Left ventricle myocardium inferior (tissue), 1 donor: ENCODE data around the gene CACNG7. TPM values are rescaled to one million over a fixed set of nuclear protein-coding genes. Genes with fewer than 3 reads are reported as not detected.
A peak's percentile ranks its signal among the peaks of the same experiment; 100 is the strongest.

Source experiments
- DNase-seq: peaks from one replicate; pipeline ENCODE4 v3.0.0-alpha.2; 2020
- H3K27ac ChIP-seq: fragments of 200-600 bp; replicated peaks from 2 replicates; pipeline ENCODE4 v1.8.0; 2021
- H3K27me3 ChIP-seq: fragments of 200-600 bp; 2 replicates; pipeline ENCODE4 v1.8.0; 2021; ENCODE audit warnings: low read depth
- H3K36me3 ChIP-seq: fragments of 200-600 bp; 2 replicates; pipeline ENCODE4 v1.8.0; 2021
- H3K4me1 ChIP-seq: fragments of 200-600 bp; 2 replicates; pipeline ENCODE4 v1.8.0; 2021
- H3K4me3 ChIP-seq: fragments of 200-600 bp; 2 replicates; pipeline ENCODE4 v1.8.0; 2021; ENCODE audit warnings: mild to moderate bottlenecking, moderate library complexity
- H3K9me3 ChIP-seq: fragments of 200-600 bp; replicated peaks from 2 replicates; pipeline ENCODE4 v1.8.0; 2021
- CTCF ChIP-seq: fragments of 200-600 bp; IDR thresholded peaks from 2 replicates; pipeline ENCODE4 v1.8.0; 2021; ENCODE audit warnings: antibody characterized with exemption, mild to moderate bottlenecking, borderline replicate concordance
- intact Hi-C: fragments of 100-400 bp; cut with micrococcal nuclease; formaldehyde crosslinking; loops from one replicate; pipeline ENCODE4 v1.11.0; 2022
- long read RNA-seq: library from polyadenylated mRNA; unstranded; transcript quantifications from one replicate; pipeline ENCODE4 v2.0.0, GENCODE V29; 2021
- total RNA-seq: library from RNA; stranded (reverse); fragmentation: NEBNext Ultra II Directional; extraction: Animal tissue kit (Norgen Biotek cat#: 25700); gene quantifications from one replicate; pipeline ENCODE4 v1.2.1, GENCODE V29; 2021
- donor health status: DM: no; HTN: yes; CAD: no; lungs with severe emphysema.

The CACNG7 gene
- total RNA-seq, result not detected
- long read RNA-seq, result 0 reads

GRCh38 chr19:53908935-53909415, at the start of gene CACNG7:
CACNG7 (plus strand) TSS chr19:53909278; CDS start chr19:53912832, 3,554 bp downstream.
- H3K27me3 ChIP-seq, result peaks cover 96% of the 10 kb centered on the region
- no peak for TF ChIP-seq CTCF
- DNase-seq, result no peak

GRCh38 chr19:53864308-53864836, 44.7 kb upstream of the CACNG7 start:
- Histone ChIP-seq H3K4me1 (peaks cover 39% of the 10 kb centered on the region), H3K36me3 (no peaks in the 10 kb centered on the region), H3K27ac (no peak overlapping the region), H3K27me3 (peaks cover 3% of the 10 kb centered on the region), H3K9me3 (no peaks in the 10 kb centered on the region), H3K4me3 (no peak overlapping the region)
- intact Hi-C loops, result no loop called here
- TF ChIP-seq CTCF, result no peak
- no peak for DNase-seq

More at GRCh38 chr19:53908935-53909415, at the start of gene CACNG7:
- peak within 1 kb of the TSS; percentile 34 for H3K4me3 ChIP-seq
- H3K36me3 ChIP-seq, result no peaks in the 10 kb centered on the region
- intact Hi-C loops, result loop anchor here (10.0 kb wide), 1 partner anchor 116 kb away; no protein-coding TSS in a partner anchor
- no peak within 1 kb of the TSS for H3K27ac ChIP-seq
- H3K4me1 ChIP-seq, result peaks cover 17% of the 10 kb centered on the region
- no peaks in the 10 kb centered on the region for H3K9me3 ChIP-seq

- Histone ChIP-seq H3K4me1 (peaks cover 46% of the 10 kb centered on the region), H3K9me3 (no peaks in the 10 kb centered on the region), H3K4me3 (peak overlapping the region; percentile 82), H3K27me3 (no peaks in the 10 kb centered on the region), H3K27ac (peak overlapping the region; percentile 94), H3K36me3 (no peaks in the 10 kb centered on the region)
- intact Hi-C loops, result no loop called here
- no peak for DNase-seq
- no peak for TF ChIP-seq CTCF
Measured at GRCh38 chr19:53865523-53865917, 43.6 kb upstream of the CACNG7 start.

GRCh38 chr19:53865918-53866864, 42.9 kb upstream of the CACNG7 start:
- Histone ChIP-seq H3K27me3 (no peaks in the 10 kb centered on the region), H3K4me3 (peak overlapping the region; percentile 82), H3K27ac (peak overlapping the region; percentile 94), H3K9me3 (no peaks in the 10 kb centered on the region), H3K4me1 (peaks cover 53% of the 10 kb centered on the region), H3K36me3 (peaks cover 3% of the 10 kb centered on the region)
- intact Hi-C loops, result no loop called here
- DNase-seq, result peak; percentile 88
- peak; percentile 10 for TF ChIP-seq CTCF

- peak; percentile 20 for DNase-seq
- intact Hi-C loops, result no loop called here
- Histone ChIP-seq H3K36me3 (peaks cover 6% of the 10 kb centered on the region), H3K9me3 (no peaks in the 10 kb centered on the region), H3K27ac (peak overlapping the region; percentile 94), H3K4me1 (peaks cover 60% of the 10 kb centered on the region), H3K27me3 (no peaks in the 10 kb centered on the region), H3K4me3 (peak overlapping the region; percentile 82)
- no peak for TF ChIP-seq CTCF
Measured at GRCh38 chr19:53866865-53867224, 42.2 kb upstream of the CACNG7 start.
